OCI-LY3 (cell line): Measurements from ENCODE around the gene SMCO3.

ENCODE experiments used
- H2AFZ ChIP-seq: fragments of 200-600, 300-600 bp; shearing (Covaris generic); 2 replicates; pipeline ENCODE4 v1.6.0; 2014; ENCODE audit warnings: antibody characterized with exemption, low read depth, low read length
- H3K27ac ChIP-seq: fragments of 200-600, 300-600 bp; sonication (generic); 2 replicates; pipeline ENCODE4 v1.5.1; 2014; ENCODE audit warnings: mild to moderate bottlenecking, low read length, moderate library complexity, mixed read lengths
- H3K27me3 ChIP-seq: fragments of 200-600, 300-600 bp; sonication (generic); 2 replicates; pipeline ENCODE4 v1.6.1; 2014; ENCODE audit warnings: low read depth, low read length, mixed read lengths
- H3K36me3 ChIP-seq: fragments of 200-600, 300-600 bp; sonication (generic); replicated peaks from 2 replicates; pipeline ENCODE3; 2014; ENCODE audit warnings: low read depth, low read length, mixed read lengths
- H3K4me1 ChIP-seq: fragments of 300-600, 200-600 bp; sonication (generic); 2 replicates; pipeline ENCODE4 v1.6.1; 2014; ENCODE audit warnings: low read length, mixed read lengths
- H3K4me2 ChIP-seq: fragments of 200-600, 300-600 bp; sonication (generic); 2 replicates; pipeline ENCODE4 v1.6.1; 2014; ENCODE audit warnings: low read length, mixed read lengths
- H3K4me3 ChIP-seq: fragments of 300-600, 200-600 bp; sonication (generic); 2 replicates; pipeline ENCODE4 v1.5.1; 2014; ENCODE audit warnings: antibody characterized with exemption, mild to moderate bottlenecking, low read length, moderate library complexity
- H3K79me2 ChIP-seq: fragments of 300-600, 200-600 bp; shearing (Covaris generic); 2 replicates; pipeline ENCODE4 v1.6.1; 2014; ENCODE audit warnings: mild to moderate bottlenecking, low read length, mixed read lengths
- H3K9ac ChIP-seq: fragments of 300-600, 200-600 bp; shearing (Covaris generic); 2 replicates; pipeline ENCODE4 v1.6.0; 2014; ENCODE audit warnings: mild to moderate bottlenecking, low read length, moderate library complexity
- H3K9me3 ChIP-seq: fragments of 200-600, 300-600 bp; shearing (Covaris generic); 2 replicates; pipeline ENCODE4 v1.6.1; 2014; ENCODE audit warnings: low read length, mixed read lengths; ENCODE audit not compliant: insufficient read depth
- H4K20me1 ChIP-seq: fragments of 200-600, 300-600 bp; sonication (generic); 2 replicates; pipeline ENCODE4 v1.6.1; 2016; ENCODE audit warnings: low read length, mixed read lengths; ENCODE audit not compliant: insufficient read depth
- CTCF ChIP-seq: fragments of 200-600, 300-600 bp; sonication (generic); IDR thresholded peaks from 2 replicates; pipeline ENCODE4 v1.5.1; 2014; ENCODE audit warnings: antibody characterized with exemption, low read length, low read depth
- EZH2phosphoT487 ChIP-seq: fragments of 200-600 bp; shearing (Covaris generic); IDR thresholded peaks from 2 replicates; pipeline ENCODE4 v1.6.1; 2018; ENCODE audit warnings: antibody characterized with exemption, mixed run types, low read depth

SMCO3 gene

GRCh38 chr12:14782756-14783155, 31.2 kb downstream of the SMCO3 start:
- H3K27me3 ChIP-seq = no peaks in the 10 kb centered on the region
- H3K27ac ChIP-seq = no peak overlapping the region
- no peaks in the 10 kb centered on the region for H4K20me1 ChIP-seq
- no peak overlapping the region for H2AFZ ChIP-seq
- no peaks in the 10 kb centered on the region for H3K9me3 ChIP-seq
- no peak overlapping the region for H3K9ac ChIP-seq
- no peak overlapping the region for H3K4me3 ChIP-seq
- TF ChIP-seq CTCF = no peak
- TF ChIP-seq EZH2phosphoT487 = no peak
- H3K4me1 ChIP-seq = peaks cover 13% of the 10 kb centered on the region
- H3K36me3 ChIP-seq = peaks cover 34% of the 10 kb centered on the region
- no peak overlapping the region for H3K4me2 ChIP-seq
- no peaks in the 10 kb centered on the region for H3K79me2 ChIP-seq

- TF ChIP-seq EZH2phosphoT487 (no peak), CTCF (no peak)
- H3K27ac ChIP-seq = no peak overlapping the region
- H3K4me2 ChIP-seq = no peak overlapping the region
- no peaks in the 10 kb centered on the region for H3K27me3 ChIP-seq
- H3K4me1 ChIP-seq = peaks cover 13% of the 10 kb centered on the region
- H3K9me3 ChIP-seq = no peaks in the 10 kb centered on the region
- no peak overlapping the region for H2AFZ ChIP-seq
- H3K79me2 ChIP-seq = no peaks in the 10 kb centered on the region
- H4K20me1 ChIP-seq = no peaks in the 10 kb centered on the region
- no peak overlapping the region for H3K9ac ChIP-seq
- H3K36me3 ChIP-seq = peaks cover 29% of the 10 kb centered on the region
- H3K4me3 ChIP-seq = no peak overlapping the region
Observed at GRCh38 chr12:14781563-14781962, 32.4 kb downstream of the SMCO3 start.

GRCh38 chr12:14780859-14781258, 33.1 kb downstream of the SMCO3 start:
- Histone ChIP-seq H3K4me1 (peaks cover 19% of the 10 kb centered on the region), H3K36me3 (peaks cover 24% of the 10 kb centered on the region), H3K79me2 (no peaks in the 10 kb centered on the region), H3K27me3 (no peaks in the 10 kb centered on the region), H3K4me3 (no peak overlapping the region), H2AFZ (no peak overlapping the region), H3K4me2 (peak overlapping the region; percentile 3; the same call in 1 of the 2 replicates), H4K20me1 (no peaks in the 10 kb centered on the region), H3K27ac (no peak overlapping the region), H3K9me3 (no peaks in the 10 kb centered on the region), H3K9ac (no peak overlapping the region)
- TF ChIP-seq EZH2phosphoT487 (no peak), CTCF (no peak)

GRCh38 chr12:14779834-14780233, 34.1 kb downstream of the SMCO3 start:
- H4K20me1 ChIP-seq = no peaks in the 10 kb centered on the region
- peaks cover 2% of the 10 kb centered on the region; the same call in 1 of the 2 replicates for H3K79me2 ChIP-seq
- H3K36me3 ChIP-seq = peaks cover 14% of the 10 kb centered on the region
- H2AFZ ChIP-seq = no peak overlapping the region
- H3K4me3 ChIP-seq = no peak overlapping the region
- no peak overlapping the region for H3K27ac ChIP-seq
- no peak overlapping the region for H3K4me2 ChIP-seq
- H3K9ac ChIP-seq = no peak overlapping the region
- peaks cover 26% of the 10 kb centered on the region for H3K4me1 ChIP-seq
- H3K9me3 ChIP-seq = no peaks in the 10 kb centered on the region
- no peak for TF ChIP-seq EZH2phosphoT487
- no peak for TF ChIP-seq CTCF
- H3K27me3 ChIP-seq = no peaks in the 10 kb centered on the region
